Ovary (tissue), 3 donors: ENCODE measurements around the gene POTEF.

Experiments
- CTCF ChIP-seq, 3 donors: fragments of 450-650 bp in 2 of 3; fragments of 200-600 bp in 1 of 3; IDR thresholded peaks; one replicate each; pipeline versions ENCODE4 v1.5.1 to v1.8.0; 2016 to 2022; ENCODE audit warnings: antibody characterized with exemption in 3 of 3, mild to moderate bottlenecking in 1 of 3
- EP300 ChIP-seq: sonication (generic); formaldehyde crosslinking; IDR thresholded peaks from one replicate; pipeline ENCODE4 v1.6.1; 2017; ENCODE audit warnings: antibody characterized with exemption
- POLR2A ChIP-seq: fragments of 450-650 bp; IDR thresholded peaks from one replicate; pipeline ENCODE4 v1.6.1; 2017; ENCODE audit warnings: antibody characterized with exemption, mild to moderate bottlenecking, moderate library complexity
- donor health status: DM: no; HTN: no; CAD: no.

DNA sequence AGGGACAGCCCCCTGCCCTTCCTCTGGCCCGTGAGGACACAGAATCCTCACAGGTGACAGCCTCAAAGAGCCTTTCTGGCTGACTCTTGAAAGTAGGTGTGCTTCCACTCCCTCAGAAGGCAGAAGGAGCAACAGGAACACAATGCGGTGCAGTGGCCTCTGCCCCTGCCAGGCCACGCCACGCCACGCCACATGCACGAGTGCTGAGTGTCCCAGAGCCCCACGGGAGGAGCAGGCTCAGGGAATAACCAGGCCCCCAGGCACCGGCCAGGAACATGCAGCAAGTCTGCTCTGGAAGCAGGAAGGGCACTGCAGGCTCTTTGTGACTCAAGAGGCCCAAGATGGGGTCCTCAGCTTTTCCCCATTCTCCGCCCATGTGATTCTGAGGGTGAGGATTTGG lies 33.9 kb upstream of the POTEF start:
- TF ChIP-seq CTCF (IDR thresholded peaks at IDR 0.05) (no peak), POLR2A (no peak), EP300 (no peak)
